Epithelial cell of esophagus (primary cell): ENCODE measurements around the gene SFT2D1.

Experiments
- DNase-seq: peaks from one replicate; pipeline ENCODE4 v3.0.0; 2010; ENCODE audit warnings: low read depth
- H3K4me3 ChIP-seq: 2 replicates; pipeline ENCODE4 v1.5.1; 2011; ENCODE audit warnings: mild to moderate bottlenecking, low read length, control low read depth
- TF ChIP-seq, protein P1 (sequence below): IDR thresholded peaks from 2 replicates; pipeline ENCODE4 v1.5.1; 2011; ENCODE audit warnings: low read depth, mild to moderate bottlenecking, low read length, control low read depth, inconsistent platforms; ENCODE audit not compliant: insufficient read depth; ENCODE audit errors: missing control alignments

Gene SFT2D1

DNA sequence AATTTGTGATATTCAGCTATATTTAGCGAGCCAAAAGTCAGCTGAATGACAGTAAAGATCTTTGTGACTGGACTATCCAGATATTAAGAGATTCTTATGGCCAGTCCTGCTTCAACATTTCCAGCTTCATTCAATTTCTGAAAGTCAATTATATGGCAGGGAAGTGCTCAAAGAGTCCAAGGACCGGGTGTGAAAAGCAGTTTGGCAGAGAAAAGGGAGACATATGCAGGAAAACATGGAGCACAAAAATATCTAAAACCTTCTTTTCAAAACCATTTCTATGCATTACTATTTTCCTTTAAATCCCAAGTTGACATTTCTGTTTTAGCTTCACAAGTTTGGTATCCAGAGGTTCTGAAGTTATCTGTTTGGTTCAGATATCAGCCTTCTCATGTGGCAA, 35.4 kb upstream of the SFT2D1 start:
- no peak overlapping the region for H3K4me3 ChIP-seq
- DNase-seq, result no peak
- TF ChIP-seq, protein P1, sequence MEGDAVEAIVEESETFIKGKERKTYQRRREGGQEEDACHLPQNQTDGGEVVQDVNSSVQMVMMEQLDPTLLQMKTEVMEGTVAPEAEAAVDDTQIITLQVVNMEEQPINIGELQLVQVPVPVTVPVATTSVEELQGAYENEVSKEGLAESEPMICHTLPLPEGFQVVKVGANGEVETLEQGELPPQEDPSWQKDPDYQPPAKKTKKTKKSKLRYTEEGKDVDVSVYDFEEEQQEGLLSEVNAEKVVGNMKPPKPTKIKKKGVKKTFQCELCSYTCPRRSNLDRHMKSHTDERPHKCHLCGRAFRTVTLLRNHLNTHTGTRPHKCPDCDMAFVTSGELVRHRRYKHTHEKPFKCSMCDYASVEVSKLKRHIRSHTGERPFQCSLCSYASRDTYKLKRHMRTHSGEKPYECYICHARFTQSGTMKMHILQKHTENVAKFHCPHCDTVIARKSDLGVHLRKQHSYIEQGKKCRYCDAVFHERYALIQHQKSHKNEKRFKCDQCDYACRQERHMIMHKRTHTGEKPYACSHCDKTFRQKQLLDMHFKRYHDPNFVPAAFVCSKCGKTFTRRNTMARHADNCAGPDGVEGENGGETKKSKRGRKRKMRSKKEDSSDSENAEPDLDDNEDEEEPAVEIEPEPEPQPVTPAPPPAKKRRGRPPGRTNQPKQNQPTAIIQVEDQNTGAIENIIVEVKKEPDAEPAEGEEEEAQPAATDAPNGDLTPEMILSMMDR, result no peak

DNA sequence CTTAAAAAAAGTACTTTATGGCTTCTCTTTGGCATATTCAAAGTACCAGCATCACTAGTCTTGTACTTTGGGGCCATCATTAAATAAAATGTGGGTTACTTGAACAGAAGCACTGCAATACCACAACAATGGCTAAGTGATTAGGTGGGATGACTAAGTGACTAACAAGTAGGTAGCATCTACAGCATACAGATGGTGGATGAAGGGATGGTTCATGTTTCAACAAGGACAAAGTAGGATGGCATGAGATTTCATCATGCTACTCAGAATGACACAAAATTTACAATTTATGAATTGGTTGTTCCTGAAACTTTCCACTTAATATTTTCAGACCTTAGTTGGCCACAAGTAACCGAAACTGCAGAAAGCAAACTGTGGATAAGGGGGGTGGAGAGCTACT, 32.7 kb upstream of the SFT2D1 start:
- TF ChIP-seq, protein P1, result no peak
- peak; percentile 43 for DNase-seq
- no peak overlapping the region for H3K4me3 ChIP-seq

DNA sequence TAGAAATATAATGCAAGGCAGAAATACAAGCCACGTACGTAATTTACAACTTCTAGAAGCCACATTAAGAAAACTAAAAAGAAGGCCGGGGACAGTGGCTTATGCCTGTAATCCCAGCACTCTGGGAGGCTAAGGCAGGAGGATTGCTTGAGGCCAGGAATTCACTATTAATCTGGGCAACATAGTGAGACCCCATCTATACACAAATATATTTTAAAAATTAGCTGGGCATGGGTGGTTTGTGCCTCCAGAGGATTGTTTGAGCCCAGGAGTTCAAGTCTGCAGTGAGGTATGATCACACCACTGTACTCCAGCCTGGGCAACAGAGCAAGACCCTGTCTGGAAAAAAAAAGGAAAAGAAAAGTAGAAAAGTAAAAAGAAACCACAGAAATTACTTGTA, 28.1 kb upstream of the SFT2D1 start:
- TF ChIP-seq, protein P1, result no peak
- no peak overlapping the region for H3K4me3 ChIP-seq
- no peak for DNase-seq

DNA sequence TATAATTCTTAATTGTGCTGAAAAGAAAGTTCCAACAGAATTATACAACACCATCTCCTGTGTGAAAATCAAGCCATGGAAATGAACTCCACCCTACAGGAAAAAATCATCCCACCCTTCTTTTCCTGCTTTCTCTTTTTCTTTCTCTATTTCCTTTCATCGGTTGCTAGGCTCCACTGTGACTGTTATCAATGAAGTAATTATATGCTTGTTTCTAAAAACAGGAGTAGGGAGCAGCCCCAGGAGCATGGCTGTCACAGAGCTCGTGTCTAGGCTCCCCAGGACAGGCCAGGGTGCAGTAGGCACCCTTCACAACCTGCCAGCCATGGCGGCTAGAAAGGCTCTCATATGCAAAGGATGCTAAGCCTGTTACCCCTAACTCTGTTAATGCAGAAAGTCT, 27.4 kb upstream of the SFT2D1 start:
- H3K4me3 ChIP-seq, result no peak overlapping the region
- no peak for DNase-seq
- TF ChIP-seq, protein P1, result no peak

DNA sequence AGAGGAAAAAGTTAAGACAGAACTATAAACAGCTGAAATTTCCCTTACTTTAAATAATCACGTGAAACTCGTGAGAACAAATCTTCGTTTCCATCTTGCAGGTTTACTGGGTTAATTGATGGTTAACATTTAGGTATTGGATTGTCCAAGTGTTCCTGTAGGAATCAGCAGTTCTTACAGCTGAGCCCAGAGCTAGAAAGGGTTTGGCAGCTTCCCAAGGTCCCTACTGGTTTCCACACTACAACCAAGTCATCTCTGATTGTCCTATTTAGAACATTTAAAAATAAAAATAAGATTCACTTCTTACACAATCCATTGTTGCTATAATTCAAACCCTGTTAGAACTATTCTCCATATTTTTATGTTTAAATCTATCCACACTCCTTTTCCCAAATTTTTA, 24.6 kb upstream of the SFT2D1 start:
- H3K4me3 ChIP-seq, result no peak overlapping the region
- TF ChIP-seq, protein P1, result no peak
- no peak for DNase-seq

DNA sequence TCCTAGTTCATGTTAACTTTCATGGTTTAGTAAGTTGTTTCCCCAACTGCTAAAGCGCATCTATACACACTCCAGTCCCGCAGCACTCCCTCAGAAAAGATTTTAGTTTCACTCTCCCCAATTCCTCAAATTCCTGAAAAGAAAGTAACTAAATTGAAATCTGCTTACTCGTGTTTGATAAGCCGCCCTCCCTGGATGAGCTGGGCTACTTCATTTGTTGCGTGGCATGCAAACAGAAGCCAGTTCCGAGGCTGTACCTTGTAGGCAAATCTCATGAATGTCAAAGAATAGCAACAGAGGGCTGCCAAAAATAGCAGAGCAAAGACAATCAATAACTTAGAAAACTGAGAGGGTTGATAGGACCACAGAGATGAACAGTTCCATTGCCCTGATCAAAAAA, 23.5 kb upstream of the SFT2D1 start:
- TF ChIP-seq, protein P1, result no peak
- no peak for DNase-seq
- H3K4me3 ChIP-seq, result no peak overlapping the region

DNA sequence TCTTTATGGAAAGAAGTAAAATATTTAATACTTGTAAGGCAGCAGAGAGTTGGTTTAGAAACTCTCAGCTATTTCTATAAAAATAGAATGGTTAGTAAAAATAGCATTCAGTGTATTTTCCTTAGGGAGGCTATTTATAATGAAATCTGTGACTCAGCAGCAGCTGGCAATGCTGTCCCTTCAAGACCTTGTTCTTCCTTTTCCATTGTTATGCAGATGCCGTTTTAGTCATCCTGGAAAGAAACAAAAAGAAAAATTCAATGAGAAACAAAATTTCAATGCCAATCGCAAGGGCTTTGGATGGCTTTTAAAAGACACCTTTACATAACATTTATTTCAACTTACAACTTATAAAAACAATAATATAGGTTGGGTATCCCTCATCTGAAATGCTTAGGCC, 22.9 kb upstream of the SFT2D1 start:
- TF ChIP-seq, protein P1, result no peak
- DNase-seq, result peak; percentile 66
- no peak overlapping the region for H3K4me3 ChIP-seq
